Panc1 (cell line): Measurements from ENCODE around the gene PEDS1. TPM values are rescaled to one million over a fixed set of nuclear protein-coding genes. Genes with fewer than 3 reads are reported as not detected.

Source experiments
- ATAC-seq: fragments of 200-7000 bp; cut with Tn5 transposase; 2 replicates; pipeline ENCODE4 v1.9.1; 2020; ENCODE audit warnings: mild to moderate bottlenecking, moderate library complexity
- BruUV-seq: library from RNA; stranded (reverse); fragments of 400-500 nt; replicated peaks from 2 replicates; lab custom pipeline; 2021; lab: Mats Ljungman, UMichigan
- CTCF ChIA-PET: fragments of 300-600 bp; sonication (Branson Sonifier 250); formaldehyde crosslinking; loops from one replicate; lab custom pipeline; 2022; ENCODE audit warnings: antibody characterized with exemption; lab: Charles Lee
- POLR2A ChIA-PET: fragments of 300-600 bp; sonication (Branson Sonifier 250); formaldehyde crosslinking; loops from one replicate; lab custom pipeline; 2022; ENCODE audit warnings: antibody characterized with exemption; lab: Charles Lee
- DNase-seq: peaks from one replicate; pipeline ENCODE4 v3.0.0-alpha.2; 2010; ENCODE audit warnings: low read depth, low spot score
- H3K27ac ChIP-seq: 2 replicates; pipeline ENCODE4 v1.5.1; 2011; ENCODE audit warnings: mild to moderate bottlenecking, low read length, inconsistent platforms
- H3K27me3 ChIP-seq: fragments of 200-500 bp; sonication (Bioruptor generic); 2 replicates; pipeline ENCODE4 v1.6.0; 2014; ENCODE audit warnings: low read length, inconsistent platforms; ENCODE audit not compliant: control insufficient read depth, insufficient read depth
- H3K36me3 ChIP-seq: fragments of 200-500 bp; sonication (Bioruptor generic); 2 replicates; pipeline ENCODE4 v1.5.1; 2014; ENCODE audit warnings: inconsistent platforms, mild to moderate bottlenecking, low read length, moderate library complexity; ENCODE audit not compliant: control insufficient read depth, insufficient read depth
- H3K4me1 ChIP-seq: 2 replicates; pipeline ENCODE4 v1.5.1; 2011; ENCODE audit warnings: inconsistent platforms, mild to moderate bottlenecking, low read length, moderate library complexity; ENCODE audit not compliant: control insufficient read depth, insufficient read depth
- H3K4me3 ChIP-seq, 2 experiments: 2 replicates each; pipeline ENCODE4 v1.5.1; 2011 to 2012; ENCODE audit warnings: low read depth in 2 of 2, low read length in 2 of 2, mild to moderate bottlenecking in 2 of 2, inconsistent platforms in 1 of 2, moderate library complexity in 1 of 2
- H3K9me3 ChIP-seq: fragments of 200-500 bp; sonication (Bioruptor generic); 2 replicates; pipeline ENCODE4 v1.5.1; 2014; ENCODE audit warnings: low read depth, mild to moderate bottlenecking, inconsistent platforms, low read length, moderate library complexity; ENCODE audit not compliant: control insufficient read depth, insufficient read depth
- CTCF ChIP-seq: fragments of 450-650 bp; IDR thresholded peaks from 2 replicates; pipeline ENCODE4 v1.5.1; 2017; ENCODE audit warnings: mild to moderate bottlenecking
- POLR2AphosphoS5 ChIP-seq: IDR thresholded peaks from 2 replicates; pipeline ENCODE4 v1.6.1; 2012; ENCODE audit warnings: mild to moderate bottlenecking, low read depth, low read length, moderate library complexity
- REST ChIP-seq, 2 experiments: IDR thresholded peaks; 2 replicates each; pipeline ENCODE4 v1.6.1; 2011 to 2012; ENCODE audit warnings: low read depth in 2 of 2, control low read depth in 1 of 2, low read length in 1 of 2, mild to moderate bottlenecking in 1 of 2, moderate library complexity in 1 of 2; ENCODE audit not compliant: insufficient read depth in 1 of 2
- SIN3A ChIP-seq: IDR thresholded peaks from 2 replicates; pipeline ENCODE4 v1.6.1; 2012; ENCODE audit warnings: low read depth, mild to moderate bottlenecking, low read length, moderate library complexity, borderline replicate concordance; ENCODE audit not compliant: insufficient read depth
- TCF7L2 ChIP-seq: IDR thresholded peaks from 2 replicates; pipeline ENCODE4 v1.6.1; 2011; ENCODE audit warnings: mild to moderate bottlenecking, low read depth, low read length, inconsistent platforms
- in situ Hi-C: cut with HindIII; loops from 2 replicates; pipeline ENCODE4 v1.10.0; 2016; ENCODE audit warnings: low sequenced_read_pairs, low pct_unique_long_range_greater_than_20kb
- intact Hi-C: fragments of 100-400 bp; cut with micrococcal nuclease; formaldehyde crosslinking; loops from one replicate; pipeline ENCODE4 v1.10.0; 2022; ENCODE audit not compliant: unreplicated experiment
- total RNA-seq: library from RNA; stranded (reverse); gene quantifications from one replicate; pipeline ENCODE4 v1.2.1, GENCODE V29; 2021; ENCODE audit not compliant: unreplicated experiment

The PEDS1 gene
- total RNA-seq, 1 experiment from 2014 or later = 88.9 TPM

GRCh38 chr20:50141811-50142561 lies 11.5 kb downstream of the PEDS1 start:
- CTCF ChIA-PET = no interaction called here
- Histone ChIP-seq H3K9me3 (no peaks in the 10 kb centered on the region), H3K36me3 (peaks cover 15% of the 10 kb centered on the region), H3K4me1 (peaks cover 87% of the 10 kb centered on the region), H3K27ac (peak overlapping the region; percentile 41), H3K4me3 (no peak overlapping the region), H3K27me3 (no peaks in the 10 kb centered on the region)
- in situ Hi-C loops (no loop called here), intact Hi-C loops (no loop called here)
- DNase-seq = no peak
- POLR2A ChIA-PET = no interaction called here
- TF ChIP-seq TCF7L2 (no peak), CTCF (no peak), REST (IDR thresholded peaks at IDR 0.05; ENCODE audit: insufficient read depth in 1 of 2, low read depth in 2 of 2, low read length in 1 of 2) (no peak), SIN3A (no peak), POLR2AphosphoS5 (no peak)
- no peak for ATAC-seq
- BruUV-seq = no TSS peak

- no peak overlapping the region for H3K4me3 ChIP-seq
- TF ChIP-seq TCF7L2 (no peak), SIN3A (no peak), POLR2AphosphoS5 (no peak; the same call in 1 of the 2 replicates), REST (IDR thresholded peaks at IDR 0.05; ENCODE audit: insufficient read depth in 1 of 2, low read depth in 2 of 2, low read length in 1 of 2) (no peak), CTCF (no peak)
- DNase-seq (no peak), ATAC-seq (no peak)
- H3K4me1 ChIP-seq = peaks cover 81% of the 10 kb centered on the region
- in situ Hi-C loops (no loop called here), intact Hi-C loops (no loop called here)
- peaks cover 15% of the 10 kb centered on the region for H3K36me3 ChIP-seq
- BruUV-seq = no TSS peak
- no peaks in the 10 kb centered on the region for H3K27me3 ChIP-seq
- no peaks in the 10 kb centered on the region for H3K9me3 ChIP-seq
- ChIA-PET CTCF (interaction anchor here (0.9 to 1.4 kb wide), 2 partner anchors 20 to 162 kb away, joined by 6 to 7 read pairs; no protein-coding TSS in a partner anchor), POLR2A (no interaction called here)
- H3K27ac ChIP-seq = peak overlapping the region; percentile 95
Measured at GRCh38 chr20:50141018-50141675, 12.4 kb downstream of the PEDS1 start.
